Stimulated activated CD4-positive, alpha-beta T cell treated with anti-CD3 and anti-CD28 coated beads, Interleukin-4, amount 100 ng/mL, for 24 hours (primary cell): Measurements from ENCODE around the gene FRAT1.
A peak's percentile ranks its signal among the peaks of the same experiment; 100 is the strongest.

ENCODE experiments used
- DNase-seq: peaks from one replicate; pipeline ENCODE4 v3.0.0-alpha.2; 2020

FRAT1 gene

GRCh38 chr10:97311111-97311626 lies 7.9 kb upstream of the FRAT1 start:
- DNase-seq, result no peak

- no peak for DNase-seq
Measured at GRCh38 chr10:97312897-97313296, 6.2 kb upstream of the FRAT1 start.

GRCh38 chr10:97314671-97315070 lies 4.4 kb upstream of the FRAT1 start:
- DNase-seq, result no peak

GRCh38 chr10:97319671-97320479 lies 804 bp downstream of the FRAT1 start:
- peak; percentile 62 for DNase-seq

DNA sequence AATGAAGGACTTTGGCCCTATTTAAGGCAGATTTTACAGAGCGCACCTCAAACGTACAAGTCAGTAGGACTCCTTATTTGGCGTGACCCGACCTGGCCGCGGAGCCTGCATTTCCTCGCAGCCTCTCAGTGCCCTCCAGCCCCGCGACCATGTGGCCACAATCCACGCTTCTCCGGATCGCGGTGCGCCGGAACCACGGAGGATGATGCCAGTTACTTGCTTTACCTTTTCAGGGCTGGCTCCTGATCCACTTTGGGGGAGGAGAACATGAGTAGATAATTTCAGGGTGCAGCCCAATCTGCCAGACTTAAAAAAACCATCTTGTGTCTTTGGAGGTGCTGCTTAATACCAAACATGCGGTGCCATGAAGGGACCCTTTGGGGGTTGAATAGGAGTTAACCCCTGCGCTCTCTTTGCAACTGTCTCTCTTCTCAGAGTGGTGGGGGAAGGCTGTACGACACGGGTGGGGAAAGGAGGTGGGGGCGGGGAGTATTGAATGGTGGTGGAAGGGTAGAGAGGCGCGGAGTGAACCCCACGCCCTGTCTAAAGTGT lies 1.5 kb downstream of the FRAT1 start:
- peak; percentile 25 for DNase-seq

GRCh38 chr10:97321032-97321803 lies 2.1 kb downstream of the FRAT1 start:
- no peak for DNase-seq

DNA sequence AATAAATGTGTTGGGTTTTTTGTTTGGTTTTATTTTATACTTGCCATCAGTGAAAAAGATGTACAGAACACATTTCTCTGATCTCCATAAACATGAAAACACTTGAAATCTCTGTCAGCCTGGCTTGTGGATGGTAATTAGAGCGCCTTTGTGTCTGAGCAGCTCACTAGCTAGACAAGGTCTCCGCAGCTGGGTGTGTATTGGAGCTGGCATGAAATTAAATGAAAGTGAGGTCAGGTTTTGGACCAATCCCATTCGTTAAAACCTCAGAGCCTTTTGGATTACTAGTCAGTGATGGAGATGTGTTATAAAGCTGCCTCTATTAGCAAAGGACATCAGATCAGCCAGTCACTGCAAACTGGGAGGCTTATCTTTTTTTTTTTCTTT lies 2.7 kb downstream of the FRAT1 start:
- DNase-seq, result no peak

DNA sequence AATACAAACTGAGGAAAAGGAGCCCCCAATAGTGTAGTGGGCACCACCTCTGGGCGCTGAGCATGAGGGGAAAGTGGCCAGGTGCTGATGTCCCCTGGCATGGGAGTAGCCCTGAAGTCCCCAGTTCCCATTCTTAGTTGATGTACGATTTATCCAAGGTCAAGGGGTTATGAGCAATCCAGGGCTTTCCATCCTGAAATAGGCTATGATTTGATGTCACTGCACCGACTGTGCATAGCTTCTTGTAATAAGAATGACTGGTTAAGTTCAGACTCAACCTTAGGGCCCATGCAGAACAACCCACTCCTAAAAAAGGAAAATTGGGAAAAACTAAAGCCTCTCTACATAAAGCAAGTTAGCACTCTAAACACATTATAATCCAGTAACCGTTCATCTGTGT lies 4.4 kb downstream of the FRAT1 start:
- no peak for DNase-seq

- DNase-seq, result no peak
Measured at GRCh38 chr10:97325754-97326153, 6.7 kb downstream of the FRAT1 start.

DNA sequence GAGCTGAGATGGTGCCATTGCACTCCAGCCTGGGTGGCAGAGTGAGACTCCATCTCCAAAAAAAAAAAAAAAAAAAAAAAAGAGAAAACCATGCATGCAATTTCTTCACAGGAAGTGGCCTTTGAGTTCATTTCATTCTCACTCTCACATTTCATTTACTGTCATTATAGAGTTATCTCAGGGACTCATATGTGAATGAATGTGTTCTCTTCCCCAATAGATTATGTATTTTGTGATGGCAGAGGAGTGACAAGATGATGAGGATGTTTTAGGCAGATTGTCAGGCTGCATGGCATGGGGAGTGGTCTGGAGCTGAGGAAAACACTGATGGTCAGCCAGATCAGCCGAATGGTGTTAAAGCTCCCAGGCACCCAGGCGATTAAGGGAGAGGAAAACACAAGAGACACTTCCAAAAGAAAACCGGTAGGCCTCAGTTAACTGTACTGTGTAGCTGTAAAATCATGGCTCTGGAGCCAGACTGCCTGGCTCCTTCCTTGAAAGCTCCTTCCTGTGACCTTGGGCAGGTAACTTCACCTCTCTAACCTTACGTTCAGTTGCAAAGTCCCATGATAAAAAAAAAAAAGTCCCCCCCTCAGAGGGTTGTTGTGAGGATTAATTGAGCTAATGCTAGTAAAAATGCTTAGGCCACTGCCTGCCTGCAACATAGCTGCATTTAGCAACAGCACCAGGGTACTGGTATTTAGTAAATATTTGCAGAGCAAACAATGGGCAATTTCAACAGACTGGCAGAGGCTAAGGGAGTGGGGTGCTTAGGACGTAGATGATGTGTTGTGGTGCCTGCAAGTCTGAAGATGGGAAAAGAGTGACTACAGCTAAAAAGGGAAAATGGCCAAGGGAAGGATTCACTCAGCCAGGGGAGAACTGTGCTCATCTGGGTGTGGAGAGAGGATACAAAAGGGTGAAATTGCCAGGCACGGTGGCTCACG lies 8.6 kb downstream of the FRAT1 start:
- DNase-seq, result no peak

DNA sequence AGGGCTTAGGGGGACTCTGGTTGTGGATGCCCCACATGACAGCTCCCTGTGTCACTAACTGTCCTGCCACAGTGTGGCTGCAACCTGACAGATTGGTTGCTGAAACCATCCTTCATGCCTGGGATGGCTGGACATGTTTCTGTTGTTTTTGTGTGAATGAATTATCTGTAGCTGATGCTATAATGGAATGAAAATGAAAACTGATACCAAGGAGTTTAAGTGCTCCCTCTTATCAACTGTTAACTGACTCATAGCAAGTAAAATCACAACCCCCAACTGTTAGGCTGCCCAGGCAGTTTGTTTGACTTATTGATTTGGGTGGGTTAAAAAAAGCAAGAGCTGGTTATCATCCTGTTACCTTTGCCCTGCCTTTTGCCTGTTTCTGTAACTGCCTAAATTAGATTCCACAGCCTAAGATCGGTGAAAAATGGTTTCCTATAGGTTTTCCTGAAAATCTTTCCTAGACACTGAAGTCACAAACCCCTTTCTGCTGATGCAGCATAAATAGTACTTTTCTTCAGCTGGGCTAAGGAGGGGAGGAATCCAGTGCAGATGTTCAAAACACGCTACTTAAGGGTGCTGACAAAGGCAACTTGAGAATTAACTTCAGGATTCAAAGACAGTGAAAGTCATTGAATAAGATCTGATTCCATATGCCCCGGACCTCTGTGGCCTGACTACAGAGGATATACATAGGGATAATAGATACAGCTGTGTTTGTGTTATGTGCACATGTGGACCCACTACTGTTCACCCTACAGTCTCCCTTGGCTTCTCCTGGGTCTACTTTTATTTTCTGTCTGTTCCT lies 9.8 kb downstream of the FRAT1 start:
- DNase-seq, result no peak

DNA sequence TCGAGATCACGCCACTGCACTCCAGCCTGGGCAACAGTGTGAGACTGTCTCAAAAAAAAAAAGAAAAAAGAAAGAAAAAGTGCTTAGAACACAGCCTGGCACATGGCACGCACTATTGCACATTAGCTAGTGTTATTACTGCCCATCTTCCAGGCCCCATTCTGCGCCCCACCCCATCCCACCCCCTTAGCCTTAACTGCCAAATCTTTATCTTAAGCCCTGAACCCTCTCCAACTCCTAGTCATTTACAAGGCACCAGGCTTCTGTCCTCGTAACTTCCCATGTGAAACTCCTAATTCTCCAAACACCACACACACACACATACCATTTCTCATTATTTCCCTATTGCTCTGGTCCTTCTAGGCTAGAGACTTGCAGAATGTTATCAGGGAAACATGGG lies 10.7 kb downstream of the FRAT1 start:
- no peak for DNase-seq

- no peak for DNase-seq
Measured at GRCh38 chr10:97331153-97331703, 12.2 kb downstream of the FRAT1 start.

GRCh38 chr10:97332591-97333350 lies 13.7 kb downstream of the FRAT1 start:
- no peak for DNase-seq

- no peak for DNase-seq
Measured at GRCh38 chr10:97333351-97333600, 14.2 kb downstream of the FRAT1 start.

DNA sequence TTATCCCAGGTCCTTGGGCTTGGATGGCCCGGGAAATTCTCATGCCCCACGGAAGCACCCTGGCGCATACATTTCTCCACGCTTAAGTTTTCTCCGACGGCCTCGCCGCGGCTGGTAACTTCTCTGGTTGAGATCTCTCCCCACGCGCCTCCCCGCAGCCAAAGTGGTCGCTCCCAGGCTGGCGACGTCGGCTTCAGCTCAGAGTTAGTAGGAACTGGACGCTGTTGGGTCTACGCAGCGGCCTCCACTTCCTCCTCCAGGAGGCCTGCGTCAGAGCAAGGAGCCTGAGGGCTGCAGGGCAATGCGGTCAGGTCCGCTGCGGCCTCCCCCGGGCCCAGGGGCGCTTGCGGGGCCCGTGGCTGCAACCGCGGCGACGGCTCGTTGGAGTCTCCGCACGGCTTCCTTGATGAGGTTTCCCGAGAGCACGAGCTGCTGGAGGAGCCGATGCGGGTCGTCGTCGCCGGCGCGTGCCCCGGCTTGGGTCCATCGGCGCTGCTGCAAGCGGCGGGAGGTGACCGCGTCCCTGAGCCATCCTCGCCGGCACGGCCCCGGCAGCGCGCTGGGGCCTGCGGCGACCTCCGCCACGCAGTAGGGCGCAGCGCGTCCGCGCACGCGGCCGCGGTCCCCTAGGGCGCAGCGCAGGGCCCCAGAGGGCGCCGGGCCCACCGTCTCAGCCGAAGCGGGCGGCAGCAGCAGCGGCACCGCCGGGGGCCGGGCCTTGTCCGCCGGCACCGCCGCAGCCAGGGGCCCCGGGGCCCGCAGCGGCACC lies 14.7 kb downstream of the FRAT1 start:
- peak; percentile 40 for DNase-seq

- peak; percentile 85 for DNase-seq
Measured at GRCh38 chr10:97334370-97335175, 15.5 kb downstream of the FRAT1 start, which contains the start of gene FRAT2. TSS of gene FRAT2 (minus strand) at chr10:97334729. CDS start at chr10:97334572, 157 bp downstream.

DNA sequence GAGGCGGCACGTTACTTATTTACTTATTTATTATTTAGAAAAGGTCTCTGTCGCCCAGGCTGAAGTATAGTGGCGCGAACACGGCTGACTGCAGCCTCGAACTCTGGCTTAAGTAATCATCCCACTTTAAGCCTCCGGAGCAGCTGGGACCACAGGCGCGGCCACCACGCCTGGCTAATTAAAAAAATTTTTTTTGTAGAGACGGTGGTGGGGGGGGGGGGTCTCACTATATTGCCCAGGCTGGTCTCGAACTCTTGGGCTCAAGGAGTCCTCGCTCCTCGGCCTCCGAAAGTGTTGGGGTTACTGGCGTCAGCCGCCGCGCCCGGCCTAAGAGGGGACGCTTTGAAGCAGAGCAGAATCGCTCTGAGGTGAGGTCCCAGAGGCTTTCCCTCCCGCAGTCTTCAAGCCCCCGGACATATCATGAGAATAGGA lies 16.1 kb downstream of the FRAT1 start:
- DNase-seq, result no peak

- DNase-seq, result no peak
Measured at GRCh38 chr10:97336006-97336405, 16.9 kb downstream of the FRAT1 start.
